H1 (cell line): ENCODE results near the gene CD300LB. TPM values are rescaled to one million over a fixed set of nuclear protein-coding genes. Genes with fewer than 3 reads are reported as not detected.

Experiments used
- CTCF ChIA-PET: fragments of 300-600 bp; sonication (Branson Sonifier 250); formaldehyde crosslinking; loops from one replicate; lab custom pipeline; 2021; ENCODE audit not compliant: partially characterized antibody; lab: Charles Lee
- POLR2A ChIA-PET: fragments of 300-600 bp; sonication (Branson Sonifier 250); formaldehyde crosslinking; loops from one replicate; lab custom pipeline; 2021; ENCODE audit warnings: inconsistent platforms; ENCODE audit not compliant: partially characterized antibody; lab: Charles Lee
- DNase-seq, 2 experiments: peaks; one replicate each; pipeline versions ENCODE4 v3.0.0 to v3.0.0-alpha.2; 2010 to 2022; ENCODE audit warnings: low spot score in 2 of 2, low read depth in 1 of 2, mixed read lengths in 1 of 2
- FAIRE-seq: peaks from 2 replicates; lab custom pipeline; 2011; peaks lifted over from hg19 to GRCh38; lab: Jason Lieb, UNC
- H2AFZ ChIP-seq: 2 replicates; pipeline ENCODE4 v1.8.1; 2012; ENCODE audit warnings: low read length, inconsistent platforms
- H2AK5ac ChIP-seq: 2 replicates; pipeline ENCODE4 v1.6.1; 2013; ENCODE audit warnings: low read depth, low read length
- H2BK120ac ChIP-seq: replicated peaks from 2 replicates; pipeline ENCODE3; 2013; ENCODE audit warnings: low read depth, low read length, inconsistent platforms
- H2BK12ac ChIP-seq: 2 replicates; pipeline ENCODE4 v1.6.1; 2013; ENCODE audit warnings: low read depth, low read length
- H2BK15ac ChIP-seq: 2 replicates; pipeline ENCODE4 v1.6.1; 2013; ENCODE audit warnings: low read length
- H2BK20ac ChIP-seq: 2 replicates; pipeline ENCODE4 v1.6.1; 2013; ENCODE audit warnings: low read length
- H2BK5ac ChIP-seq: 2 replicates; pipeline ENCODE4 v1.6.1; 2013; ENCODE audit warnings: low read depth, low read length
- H3K14ac ChIP-seq: 2 replicates; pipeline ENCODE4 v1.6.1; 2013; ENCODE audit warnings: inconsistent platforms; ENCODE audit not compliant: insufficient read length
- H3K18ac ChIP-seq: 2 replicates; pipeline ENCODE4 v1.6.1; 2013; ENCODE audit warnings: low read length; ENCODE audit errors: extremely low read depth
- H3K23ac ChIP-seq: 2 replicates; pipeline ENCODE4 v1.6.1; 2013; ENCODE audit warnings: inconsistent platforms; ENCODE audit not compliant: insufficient read length
- H3K23me2 ChIP-seq: 2 replicates; pipeline ENCODE4 v1.6.1; 2013; ENCODE audit warnings: low read depth, low read length
- H3K27ac ChIP-seq: 2 replicates; pipeline ENCODE4 v1.6.1; 2011; ENCODE audit warnings: low read depth, low read length, inconsistent platforms
- H3K27me3 ChIP-seq, 4 experiments: replicated peaks in 1 of 4; 1 replicate in 1 of 4; 2 replicates in 3 of 4; pipeline versions ENCODE4 v1.6.1 to v1.8.1; 2011 to 2013; ENCODE audit warnings: low read length in 3 of 4, mild to moderate bottlenecking in 3 of 4, inconsistent platforms in 2 of 4, mixed read lengths in 2 of 4, moderate library complexity in 1 of 4; ENCODE audit not compliant: control insufficient read depth in 3 of 4, insufficient read depth in 3 of 4; ENCODE audit errors: extremely low read depth in 1 of 4
- H3K36me3 ChIP-seq, 4 experiments: 2 replicates each; pipeline versions ENCODE4 v1.6.1 to v1.8.1; 2011 to 2013; ENCODE audit warnings: mild to moderate bottlenecking in 4 of 4, low read length in 3 of 4, moderate library complexity in 2 of 4, control low read depth in 1 of 4, inconsistent platforms in 1 of 4; ENCODE audit not compliant: insufficient read depth in 4 of 4, control insufficient read depth in 2 of 4
- H3K4ac ChIP-seq: replicated peaks from 2 replicates; pipeline ENCODE3; 2013; ENCODE audit warnings: low read length, low read depth, mixed read lengths, inconsistent platforms; ENCODE audit not compliant: insufficient read length
- H3K4me1 ChIP-seq, 4 experiments: replicated peaks in 1 of 4; 1 replicate in 1 of 4; 2 replicates in 3 of 4; pipeline versions ENCODE4 v1.6.1 to v1.8.1; 2011 to 2013; ENCODE audit warnings: low read length in 3 of 4, inconsistent platforms in 2 of 4, mixed read lengths in 1 of 4; ENCODE audit not compliant: insufficient read depth in 4 of 4, control insufficient read depth in 3 of 4
- H3K4me2 ChIP-seq, 2 experiments: 2 replicates each; pipeline versions ENCODE4 v1.6.1 to v1.8.1; 2011 to 2013; ENCODE audit warnings: low read depth in 2 of 2, low read length in 2 of 2, control low read depth in 1 of 2, inconsistent platforms in 1 of 2, mild to moderate bottlenecking in 1 of 2; ENCODE audit not compliant: insufficient read depth in 1 of 2
- H3K4me3 ChIP-seq, 4 experiments: fragments of 200-600, 300-600 bp in 1 of 4; sonication (generic), shearing (Covaris generic), sonication (Bioruptor Twin) in 1 of 4; 2 replicates each; pipeline versions ENCODE4 v1.5.1 to v1.8.1; 2011 to 2016; ENCODE audit warnings: low read length in 4 of 4, low read depth in 3 of 4, control low read depth in 2 of 4, inconsistent platforms in 2 of 4, mild to moderate bottlenecking in 2 of 4, mixed read lengths in 1 of 4, moderate library complexity in 1 of 4; ENCODE audit not compliant: insufficient read depth in 2 of 4; ENCODE audit errors: extremely low read depth in 1 of 4
- H3K56ac ChIP-seq: replicated peaks from 2 replicates; pipeline ENCODE3; 2013; ENCODE audit warnings: low read depth, mild to moderate bottlenecking, mixed read lengths, low read length, inconsistent platforms; ENCODE audit not compliant: insufficient read length
- H3K79me1 ChIP-seq: 2 replicates; pipeline ENCODE4 v1.6.1; 2013; ENCODE audit warnings: low read depth, low read length, control low read depth
- H3K79me2 ChIP-seq, 2 experiments: 2 replicates each; pipeline versions ENCODE4 v1.6.1 to v1.8.1; 2012 to 2013; ENCODE audit warnings: low read length in 2 of 2, mild to moderate bottlenecking in 2 of 2, inconsistent platforms in 1 of 2; ENCODE audit not compliant: insufficient read depth in 2 of 2, control insufficient read depth in 1 of 2
- H3K9ac ChIP-seq, 4 experiments: replicated peaks in 1 of 4; 1 replicate in 1 of 4; 2 replicates in 3 of 4; pipeline versions ENCODE4 v1.6.1 to v1.8.1; 2011 to 2013; ENCODE audit warnings: low read depth in 3 of 4, low read length in 3 of 4, control low read depth in 2 of 4, mild to moderate bottlenecking in 2 of 4, moderate library complexity in 2 of 4, inconsistent platforms in 1 of 4; ENCODE audit errors: extremely low read depth in 1 of 4
- H3K9me3 ChIP-seq, 2 experiments: 2 replicates each; pipeline versions ENCODE4 v1.6.1 to v1.8.1; 2012 to 2013; ENCODE audit warnings: mild to moderate bottlenecking in 2 of 2, moderate library complexity in 2 of 2, control low read depth in 1 of 2, inconsistent platforms in 1 of 2, low read depth in 1 of 2, low read length in 1 of 2, mixed read lengths in 1 of 2; ENCODE audit not compliant: insufficient read depth in 2 of 2
- H4K20me1 ChIP-seq, 2 experiments: replicated peaks in 1 of 2; 2 replicates each; pipeline versions ENCODE3 to v1.8.1; 2011 to 2013; ENCODE audit warnings: inconsistent platforms in 2 of 2, low read length in 2 of 2, mild to moderate bottlenecking in 1 of 2; ENCODE audit not compliant: insufficient read depth in 2 of 2, control insufficient read depth in 1 of 2
- H4K5ac ChIP-seq: 2 replicates; pipeline ENCODE4 v1.6.1; 2013; ENCODE audit warnings: low read length, low read depth, mixed read lengths, inconsistent platforms; ENCODE audit not compliant: insufficient read length
- H4K8ac ChIP-seq: 2 replicates; pipeline ENCODE4 v1.8.0; 2013; ENCODE audit warnings: mild to moderate bottlenecking, moderate library complexity, low read length, inconsistent platforms; ENCODE audit not compliant: insufficient read depth; ENCODE audit errors: extremely low read depth
- H4K91ac ChIP-seq: replicated peaks from 2 replicates; pipeline ENCODE3; 2013; ENCODE audit warnings: low read length, mixed read lengths, inconsistent platforms; ENCODE audit not compliant: insufficient read length
- BACH1 ChIP-seq: IDR thresholded peaks from 2 replicates; pipeline ENCODE4 v1.6.1; 2012; ENCODE audit warnings: low read length, improper control_type of control experiment
- CHD2 ChIP-seq: IDR thresholded peaks from 2 replicates; pipeline ENCODE4 v1.6.1; 2012; ENCODE audit warnings: low read length, improper control_type of control experiment
- EGR1 ChIP-seq: IDR thresholded peaks from 2 replicates; pipeline ENCODE4 v1.6.1; 2011; ENCODE audit warnings: low read depth, low read length, borderline replicate concordance
- EP300 ChIP-seq, 2 experiments: IDR thresholded peaks; 1 replicate in 1 of 2; 2 replicates in 1 of 2; pipeline ENCODE4 v1.6.1; 2011 to 2012; ENCODE audit warnings: low read depth in 2 of 2, low read length in 2 of 2, mild to moderate bottlenecking in 2 of 2, borderline replicate concordance in 1 of 2, inconsistent platforms in 1 of 2, moderate library complexity in 1 of 2
- FOSL1 ChIP-seq: IDR thresholded peaks from 2 replicates; pipeline ENCODE4 v1.6.1; 2011; ENCODE audit warnings: mild to moderate bottlenecking, low read depth, low read length, moderate library complexity; ENCODE audit not compliant: insufficient read depth
- KDM4A ChIP-seq: IDR thresholded peaks from one replicate; pipeline ENCODE4 v1.7.1; 2012; ENCODE audit warnings: low read depth, mild to moderate bottlenecking, moderate library complexity, low read length, inconsistent platforms; ENCODE audit not compliant: severe bottlenecking
- POLR2AphosphoS5 ChIP-seq: IDR thresholded peaks from 2 replicates; pipeline ENCODE4 v1.6.1; 2011; ENCODE audit warnings: low read depth, low read length
- RBBP5 ChIP-seq: IDR thresholded peaks from 2 replicates; pipeline ENCODE4 v1.7.1; 2012; ENCODE audit warnings: low read depth, mild to moderate bottlenecking, inconsistent platforms, low read length, moderate library complexity, borderline replicate concordance
- RXRA ChIP-seq: IDR thresholded peaks from 2 replicates; pipeline ENCODE4 v1.6.1; 2011; ENCODE audit warnings: low read depth, mild to moderate bottlenecking, low read length, moderate library complexity; ENCODE audit not compliant: insufficient read depth
- SIX5 ChIP-seq: IDR thresholded peaks from 2 replicates; pipeline ENCODE4 v1.6.1; 2011; ENCODE audit warnings: mild to moderate bottlenecking, low read depth, low read length
- TEAD4 ChIP-seq: IDR thresholded peaks from 2 replicates; pipeline ENCODE4 v1.6.1; 2012; ENCODE audit warnings: low read depth, low read length, inconsistent platforms, mixed read lengths
- ZNF274 ChIP-seq: IDR thresholded peaks from 2 replicates; pipeline ENCODE4 v1.7.0; 2012; ENCODE audit warnings: low read length, borderline replicate concordance; ENCODE audit errors: extremely low read depth
- WGBS, 2 experiments: shearing (Covaris generic) in 1 of 2; methylation state at CpG; one replicate each; pipeline versions ENCODE4 v1.1.6 to v1.1.7; 2013 to 2015; ENCODE audit warnings: low lambda C conversion rate in 2 of 2, mixed read lengths in 2 of 2, inconsistent platforms in 1 of 2, low coverage in 1 of 2, missing lambda C conversion rate in 1 of 2; ENCODE audit not compliant: insufficient replicate concordance in 2 of 2, insufficient coverage in 1 of 2, insufficient read length in 1 of 2; ENCODE audit errors: extremely low coverage in 1 of 2, missing lambda C conversion rate in 1 of 2; 5-methylcytosine and 5-hydroxymethylcytosine counted together
- polyA plus RNA-seq, 7 experiments: library from polyadenylated mRNA; depleted of rRNA in 3 of 7; stranded (reverse) in 5 of 7; unstranded in 2 of 7; fragments of >200 nt in 5 of 7; fragments of 200-250 nt in 2 of 7; gene quantifications; 1 replicate in 5 of 7; 2 replicates in 1 of 7; 4 replicates in 1 of 7; pipeline versions ENCODE4 v1.2.1 to v1.2.3, GENCODE V29; 2011 to 2013; ENCODE audit warnings: missing spikeins in 2 of 7, mixed read lengths in 2 of 7
- total RNA-seq: library from RNA; stranded (reverse); fragmentation: NEBNext Ultra II Directional; extraction: Animal tissue kit (Norgen Biotek cat#: 25700); gene quantifications from 2 replicates; pipeline ENCODE4 v1.2.1, GENCODE V29; 2021

Gene CD300LB
- total and polyA plus RNA-seq, 2 of the 8 experiments (the other 6 are each of a cell fraction or from before 2014, with no cell fraction given) = not detected

DNA sequence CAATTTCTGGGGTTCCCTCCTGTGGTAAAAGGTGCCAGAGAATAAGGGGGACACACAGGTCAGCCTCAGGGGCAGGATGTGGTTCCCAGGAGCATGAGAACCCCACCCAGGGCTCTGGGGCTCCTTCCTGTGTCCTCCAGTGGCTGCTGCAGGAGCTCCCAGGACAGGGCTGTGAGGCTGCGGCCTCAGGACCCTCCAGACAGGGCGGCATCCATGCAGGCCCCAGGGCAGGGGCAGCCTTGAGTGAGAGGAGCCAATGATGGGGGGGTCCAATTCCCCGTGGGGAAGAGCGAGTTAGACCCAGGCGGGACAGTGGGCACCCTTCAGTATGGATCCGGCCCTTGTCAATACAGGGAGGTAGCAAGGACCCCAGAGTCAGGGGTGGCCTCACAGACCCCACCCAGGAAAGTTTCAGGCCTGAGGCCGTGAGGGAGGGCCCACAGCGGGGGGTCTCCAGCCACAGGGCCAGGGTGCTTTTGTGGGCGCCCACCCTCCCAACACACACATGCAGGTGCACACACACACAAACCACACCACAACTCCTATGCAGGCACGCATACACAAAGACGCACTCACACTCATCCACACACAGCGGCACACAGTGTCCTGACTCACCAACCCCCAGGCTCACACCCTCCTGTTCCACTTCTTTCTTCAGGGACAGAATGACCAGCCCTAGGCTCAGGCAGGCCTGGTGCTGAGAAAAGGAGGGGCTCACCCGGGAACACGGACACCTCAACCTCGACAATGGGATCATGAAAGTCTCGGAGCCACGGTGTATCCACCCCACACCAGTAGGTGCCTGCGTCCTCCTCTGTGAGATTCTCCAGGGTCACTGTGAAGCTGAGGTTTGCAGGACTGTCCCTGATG lies 12.9 kb upstream of the CD300LB start:
- H4K5ac ChIP-seq = no peak overlapping the region
- 89% methylated on average over 18 of the region's 18 CpGs; no CpG with 5 or more reads in 1 of the 2 experiments for whole genome bisulfite sequencing, 2 experiments
- H3K4me1 ChIP-seq = no peaks in the 10 kb centered on the region
- H3K36me3 ChIP-seq = no peaks in the 10 kb centered on the region
- no peak overlapping the region for H4K91ac ChIP-seq
- no peak overlapping the region for H4K8ac ChIP-seq
- ChIA-PET POLR2A (no interaction called here), CTCF (interaction anchor here (0.7 to 1.0 kb wide), 5 partner anchors 17 to 239 kb away, joined by 3 to 4 read pairs (median 3); no protein-coding TSS in a partner anchor)
- H3K23me2 ChIP-seq = 0 out of 2 replicates have a peak, but pooled peaks cover 2% of the 10 kb centered on the region
- no peak overlapping the region for H3K14ac ChIP-seq
- no peak overlapping the region for H3K4me2 ChIP-seq
- no peak overlapping the region for H2BK20ac ChIP-seq
- H2BK15ac ChIP-seq = no peak overlapping the region
- H2BK120ac ChIP-seq = no peak overlapping the region
- no peak overlapping the region for H2AFZ ChIP-seq
- no peaks in the 10 kb centered on the region for H3K79me1 ChIP-seq
- no peak overlapping the region for H3K4me3 ChIP-seq
- no peak overlapping the region for H3K4ac ChIP-seq
- no peak for DNase-seq
- no peaks in the 10 kb centered on the region for H3K9me3 ChIP-seq
- peaks cover 0 to 2% of the 10 kb centered on the region in 2 experiments for H4K20me1 ChIP-seq
- no peak overlapping the region for H3K18ac ChIP-seq
- H3K23ac ChIP-seq = no peak overlapping the region
- H3K79me2 ChIP-seq = no peaks in the 10 kb centered on the region
- no peak overlapping the region for H2AK5ac ChIP-seq
- H2BK12ac ChIP-seq = no peak overlapping the region
- no peak overlapping the region for H3K27ac ChIP-seq
- no peak for FAIRE-seq
- H3K27me3 ChIP-seq = no peaks in the 10 kb centered on the region; a peak in 1 of 7 replicates
- H2BK5ac ChIP-seq = no peak overlapping the region
- H3K9ac ChIP-seq = no peak overlapping the region
- H3K56ac ChIP-seq = no peak overlapping the region
- no peak for TF ChIP-seq RBBP5
- no peak for TF ChIP-seq TEAD4
- TF ChIP-seq POLR2AphosphoS5 = no peak
- no peak for TF ChIP-seq ZNF274
- no peak for TF ChIP-seq KDM4A
- TF ChIP-seq FOSL1 = no peak
- no peak for TF ChIP-seq BACH1
- TF ChIP-seq EP300 (IDR thresholded peaks at IDR 0.05; ENCODE audit: borderline replicate concordance in 1 of 2, low read depth in 2 of 2, low read length in 2 of 2) = no peak
- TF ChIP-seq SIX5 = no peak
- TF ChIP-seq RXRA = no peak
- no peak for TF ChIP-seq EGR1
- no peak for TF ChIP-seq CHD2
